IgD-negative memory B cell (primary cell): ENCODE measurements around the gene SETD1A. TPM values are rescaled to one million over a fixed set of nuclear protein-coding genes. Genes with fewer than 3 reads are reported as not detected.
"Not testable (repeated sequence)": the region's sequence is repeated elsewhere in the genome, so short reads cannot be mapped to it uniquely, and the experiment has no call there.

Experiments
- H3K27ac Mint-ChIP-seq, 3 donors: one replicate each; pipeline ENCODE4 v1.8.0; 2020 to 2022; ENCODE audit warnings: mild to moderate bottlenecking in 3 of 3, mixed read lengths in 3 of 3, moderate library complexity in 1 of 3
- H3K27me3 Mint-ChIP-seq: one replicate; pipeline ENCODE4 v1.8.0; 2021; ENCODE audit warnings: mixed read lengths
- H3K36me3 Mint-ChIP-seq: one replicate; pipeline ENCODE4 v1.8.0; 2020; ENCODE audit warnings: mild to moderate bottlenecking, mixed read lengths
- H3K4me1 Mint-ChIP-seq, 3 donors: one replicate each; pipeline ENCODE4 v1.8.0; 2020 to 2022; ENCODE audit warnings: mixed read lengths in 3 of 3, mild to moderate bottlenecking in 1 of 3
- H3K4me3 Mint-ChIP-seq, 4 donors: one replicate each; pipeline ENCODE4 v1.8.0; 2020 to 2022; ENCODE audit warnings: mild to moderate bottlenecking in 4 of 4, mixed read lengths in 4 of 4, moderate library complexity in 3 of 4
- H3K9me3 Mint-ChIP-seq, 3 donors: one replicate each; pipeline ENCODE4 v1.8.0; 2020 to 2021; ENCODE audit warnings: mixed read lengths in 3 of 3, mild to moderate bottlenecking in 1 of 3
- polyA plus RNA-seq: library from polyadenylated mRNA; unstranded; fragments of 300-500 nt; fragmentation: Illumina TruSeq; gene quantifications from one replicate; pipeline ENCODE4 v1.2.3, GENCODE V29; 2021

The SETD1A gene
- polyA plus RNA-seq, 1 donor from 2014 or later: 3.0 TPM

GRCh38 chr16:31016018-31016417 lies 58.5 kb downstream of the SETD1A start:
- Mint-ChIP-seq H3K4me3 (no peak overlapping the region), H3K9me3 (no peaks in the 10 kb centered on the region), H3K27me3 (peaks cover 18% of the 10 kb centered on the region), H3K4me1 (peaks cover 0 to 5% (median 3%) of the 10 kb centered on the region in 3 donors), H3K27ac (no peak overlapping the region), H3K36me3 (peaks cover 5% of the 10 kb centered on the region)

- not testable (repeated sequence) for H3K27ac Mint-ChIP-seq, H3K9me3 Mint-ChIP-seq, H3K27me3 Mint-ChIP-seq, H3K36me3 Mint-ChIP-seq, H3K4me1 Mint-ChIP-seq, H3K4me3 Mint-ChIP-seq
These were observed 60.2 kb downstream of the SETD1A start for GRCh38 chr16:31017756-31018155.

- Mint-ChIP-seq H3K27ac (no peak overlapping the region), H3K4me1 (peaks cover 0 to 2% (median 0%) of the 10 kb centered on the region in 3 donors), H3K27me3 (peaks cover 2% of the 10 kb centered on the region), H3K9me3 (no peaks in the 10 kb centered on the region), H3K4me3 (no peak overlapping the region), H3K36me3 (peaks cover 2% of the 10 kb centered on the region)
These were observed 63.0 kb downstream of the SETD1A start for GRCh38 chr16:31020536-31020935.

DNA sequence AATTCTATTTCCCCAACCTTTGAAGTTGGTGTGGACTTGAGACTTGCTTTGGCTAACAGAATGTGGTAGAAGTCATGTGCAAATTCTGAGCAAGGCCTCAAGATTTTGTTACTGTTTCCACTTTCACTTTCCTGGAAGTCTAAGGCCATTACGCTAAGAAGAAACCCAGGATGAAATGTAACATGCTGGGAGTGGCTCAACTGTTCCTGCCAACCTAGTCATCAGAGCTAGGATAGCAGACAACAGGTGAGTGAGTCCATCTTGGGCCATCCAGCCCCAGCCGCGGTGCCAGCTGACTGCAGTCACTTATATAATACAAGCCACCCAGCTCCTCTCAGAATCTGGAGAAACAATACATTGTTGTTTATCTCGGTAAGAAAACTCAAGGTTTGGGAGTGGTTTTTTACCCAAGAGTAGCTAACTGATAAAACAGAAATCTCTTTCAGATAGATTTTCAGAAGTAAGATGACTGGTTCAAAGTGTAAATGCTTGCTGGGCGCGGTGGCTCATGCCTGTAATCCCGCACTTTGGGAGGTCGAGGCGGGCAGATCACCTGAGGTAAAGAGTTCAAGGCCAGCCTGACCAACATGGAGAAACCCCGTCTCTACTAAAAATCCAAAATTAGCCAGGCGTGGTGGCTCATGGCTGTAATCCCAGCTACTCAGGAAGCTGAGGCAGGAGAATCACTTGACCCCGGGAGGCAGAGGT lies 65.1 kb downstream of the SETD1A start:
- Mint-ChIP-seq H3K36me3 (peaks cover 2% of the 10 kb centered on the region), H3K27ac (no peak overlapping the region), H3K4me3 (no peak overlapping the region), H3K4me1 (peaks cover 0 to 2% (median 0%) of the 10 kb centered on the region in 3 donors), H3K27me3 (no peaks in the 10 kb centered on the region), H3K9me3 (no peaks in the 10 kb centered on the region)

GRCh38 chr16:31023252-31023602 lies 65.7 kb downstream of the SETD1A start:
- Mint-ChIP-seq H3K9me3 (no peaks in the 10 kb centered on the region), H3K27ac (no peak overlapping the region), H3K4me1 (peaks cover 0 to under 1% (median 0%) of the 10 kb centered on the region in 3 donors), H3K4me3 (no peak overlapping the region), H3K36me3 (peaks cover under 1% of the 10 kb centered on the region), H3K27me3 (no peaks in the 10 kb centered on the region)

GRCh38 chr16:31023627-31024226 lies 66.2 kb downstream of the SETD1A start:
- no peak overlapping the region for H3K27ac Mint-ChIP-seq
- H3K9me3 Mint-ChIP-seq: no peaks in the 10 kb centered on the region
- no peaks in the 10 kb centered on the region for H3K36me3 Mint-ChIP-seq

GRCh38 chr16:31025339-31025738 lies 67.8 kb downstream of the SETD1A start:
- no peaks in the 10 kb centered on the region for H3K27me3 Mint-ChIP-seq
- no peaks in the 10 kb centered on the region for H3K36me3 Mint-ChIP-seq
- H3K4me1 Mint-ChIP-seq: no peaks in the 10 kb centered on the region
- H3K9me3 Mint-ChIP-seq: no peaks in the 10 kb centered on the region
- H3K27ac Mint-ChIP-seq: no peak overlapping the region
- no peak overlapping the region for H3K4me3 Mint-ChIP-seq

More at GRCh38 chr16:31023627-31024226, 66.2 kb downstream of the SETD1A start:
- Mint-ChIP-seq H3K4me3 (no peak overlapping the region), H3K4me1 (no peaks in the 10 kb centered on the region), H3K27me3 (no peaks in the 10 kb centered on the region)

- Mint-ChIP-seq H3K27ac (no peak overlapping the region), H3K9me3 (no peaks in the 10 kb centered on the region), H3K4me3 (no peak overlapping the region), H3K27me3 (no peaks in the 10 kb centered on the region), H3K4me1 (peaks cover 4 to 13% (median 8%) of the 10 kb centered on the region in 3 donors), H3K36me3 (peaks cover 4% of the 10 kb centered on the region)
These were observed 71.7 kb downstream of the SETD1A start for GRCh38 chr16:31029272-31029671.

DNA sequence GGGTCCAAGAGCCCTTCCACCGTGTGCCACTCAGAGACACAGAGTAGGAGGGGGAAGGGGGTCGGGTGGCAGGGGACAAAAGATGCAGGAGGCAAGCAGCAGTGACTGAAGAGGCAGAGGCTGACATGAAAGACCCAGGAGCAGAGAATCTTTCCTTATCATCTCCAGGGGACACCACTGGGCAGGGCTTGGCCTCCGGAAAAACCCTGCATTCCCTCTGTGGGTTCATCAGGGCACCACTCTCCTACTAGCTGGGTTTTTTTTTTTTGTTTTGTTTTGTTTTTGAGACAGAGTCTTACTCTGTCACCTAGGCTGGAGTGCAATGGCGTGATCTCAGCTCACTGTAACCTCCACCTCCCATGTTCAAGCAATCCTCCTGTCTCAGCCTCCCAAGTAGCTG lies 73.7 kb downstream of the SETD1A start:
- H3K4me1 Mint-ChIP-seq: peaks cover 7 to 13% (median 10%) of the 10 kb centered on the region in 3 donors
- no peaks in the 10 kb centered on the region for H3K9me3 Mint-ChIP-seq
- H3K36me3 Mint-ChIP-seq: peaks cover 6% of the 10 kb centered on the region
- peak overlapping the region in 2 of 3 donors; percentile 90 to 99 for H3K27ac Mint-ChIP-seq
- H3K4me3 Mint-ChIP-seq: peak overlapping the region in 2 of 4 donors; percentile 28 to 88
- no peaks in the 10 kb centered on the region for H3K27me3 Mint-ChIP-seq

DNA sequence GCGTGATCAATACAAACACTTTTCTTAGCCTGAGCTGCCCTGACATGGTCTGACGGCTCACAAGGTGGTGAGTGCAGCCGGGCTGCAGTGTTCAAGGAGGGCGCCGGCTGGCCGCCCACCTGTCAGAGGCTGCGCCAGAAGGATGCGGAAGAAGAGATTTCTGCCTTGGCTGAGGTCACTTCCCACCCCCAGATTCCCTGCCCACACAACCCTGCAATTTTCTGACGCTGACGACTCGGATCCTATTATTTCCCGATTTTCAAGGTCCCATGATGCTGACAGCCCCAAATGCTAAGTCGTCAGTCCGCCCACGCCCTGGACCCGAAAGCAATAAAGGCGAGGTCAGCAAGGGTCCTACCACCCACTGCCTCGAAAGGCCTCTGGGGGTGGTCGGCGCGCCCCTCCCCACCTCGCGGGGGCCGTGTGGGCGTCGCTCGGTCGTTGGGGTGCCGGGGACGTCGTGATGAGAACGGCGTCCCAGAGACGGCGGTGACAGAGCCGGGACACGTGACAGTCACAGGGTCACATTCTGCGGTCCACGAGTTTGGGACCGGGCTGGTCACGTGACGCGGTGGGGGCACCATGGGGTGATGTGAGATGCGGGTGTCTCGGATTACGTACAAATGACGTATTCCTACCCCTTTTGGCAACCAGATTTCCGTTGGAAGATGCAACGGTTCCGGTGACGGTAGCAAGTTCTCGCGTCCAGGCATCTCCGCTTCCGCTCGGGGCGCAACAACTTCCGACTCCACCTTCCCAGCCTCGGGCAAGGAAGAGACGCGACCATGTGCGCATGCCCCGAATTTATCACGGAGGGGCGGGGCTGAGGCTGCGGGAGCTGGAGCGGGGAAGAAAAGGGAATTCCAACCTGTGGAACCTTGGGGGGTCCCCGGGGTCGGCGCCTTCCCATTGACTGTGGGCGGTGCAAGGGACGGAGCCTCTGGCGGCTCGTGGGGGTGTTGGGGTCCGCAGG lies 75.5 kb downstream of the SETD1A start, which contains the start of gene STX4:
Gene STX4, plus strand, starts transcription at position 823 of the 973 bp plus-strand sequence. CDS start 248 bp downstream, outside the sequence.
- peak within 1 kb of the TSS; percentile 90 to 99 (median 99) for H3K27ac Mint-ChIP-seq

DNA sequence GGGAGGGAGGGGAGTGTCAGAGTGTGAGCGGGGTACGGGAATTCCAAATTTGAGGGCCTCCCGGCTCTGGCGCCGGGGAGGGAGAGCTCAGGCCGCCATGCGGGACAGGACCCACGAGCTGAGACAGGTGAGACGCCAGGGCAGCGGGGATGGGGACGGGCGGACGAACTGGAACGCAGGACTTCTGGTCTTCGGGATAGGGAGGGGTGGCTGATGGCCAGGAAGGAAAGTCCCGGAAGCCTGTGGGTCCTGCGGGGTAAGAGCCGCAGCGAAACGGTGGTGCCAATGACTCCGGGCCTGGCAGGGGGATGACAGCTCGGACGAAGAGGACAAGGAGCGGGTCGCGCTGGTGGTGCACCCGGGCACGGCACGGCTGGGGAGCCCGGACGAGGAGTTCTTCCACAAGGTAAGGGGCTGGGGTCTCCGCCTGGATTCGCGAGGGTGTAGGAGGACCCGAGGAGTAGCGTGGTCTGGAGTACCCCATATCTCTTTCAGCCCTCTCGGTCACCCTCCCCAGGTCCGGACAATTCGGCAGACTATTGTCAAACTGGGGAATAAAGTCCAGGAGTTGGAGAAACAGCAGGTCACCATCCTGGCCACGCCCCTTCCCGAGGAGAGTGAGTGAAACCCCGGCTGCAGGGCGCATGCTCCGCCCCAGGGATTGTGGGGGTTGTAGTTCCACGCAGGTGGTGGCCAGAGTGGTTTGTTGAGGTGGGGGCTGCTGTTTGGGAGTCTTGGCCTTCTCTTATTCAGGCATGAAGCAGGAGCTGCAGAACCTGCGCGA lies 76.3 kb downstream of the SETD1A start:
- Mint-ChIP-seq H3K4me3 (peak overlapping the region; percentile 88 to 100 (median 96)), H3K36me3 (peaks cover 8% of the 10 kb centered on the region), H3K4me1 (peaks cover 10 to 15% (median 10%) of the 10 kb centered on the region in 3 donors), H3K9me3 (no peaks in the 10 kb centered on the region), H3K27me3 (no peaks in the 10 kb centered on the region), H3K27ac (peak overlapping the region; percentile 90 to 99 (median 99))

More for the DNA sequence above, 75.5 kb downstream of the SETD1A start, which contains the start of gene STX4:
- peaks cover 8% of the 10 kb centered on the region for H3K36me3 Mint-ChIP-seq
- H3K4me3 Mint-ChIP-seq: peak within 1 kb of the TSS; percentile 88 to 100 (median 96)
- H3K9me3 Mint-ChIP-seq: no peaks in the 10 kb centered on the region
- H3K27me3 Mint-ChIP-seq: no peaks in the 10 kb centered on the region
- peaks cover 10 to 15% (median 10%) of the 10 kb centered on the region in 3 donors for H3K4me1 Mint-ChIP-seq
